LNCAP (cell line): Measurements from ENCODE around the gene SHMT1.

Source experiments
- CTCF ChIP-seq: fragments of 450-650 bp; IDR thresholded peaks from 2 replicates; pipeline ENCODE4 v1.5.1; 2017; ENCODE audit warnings: mild to moderate bottlenecking

SHMT1 gene

DNA sequence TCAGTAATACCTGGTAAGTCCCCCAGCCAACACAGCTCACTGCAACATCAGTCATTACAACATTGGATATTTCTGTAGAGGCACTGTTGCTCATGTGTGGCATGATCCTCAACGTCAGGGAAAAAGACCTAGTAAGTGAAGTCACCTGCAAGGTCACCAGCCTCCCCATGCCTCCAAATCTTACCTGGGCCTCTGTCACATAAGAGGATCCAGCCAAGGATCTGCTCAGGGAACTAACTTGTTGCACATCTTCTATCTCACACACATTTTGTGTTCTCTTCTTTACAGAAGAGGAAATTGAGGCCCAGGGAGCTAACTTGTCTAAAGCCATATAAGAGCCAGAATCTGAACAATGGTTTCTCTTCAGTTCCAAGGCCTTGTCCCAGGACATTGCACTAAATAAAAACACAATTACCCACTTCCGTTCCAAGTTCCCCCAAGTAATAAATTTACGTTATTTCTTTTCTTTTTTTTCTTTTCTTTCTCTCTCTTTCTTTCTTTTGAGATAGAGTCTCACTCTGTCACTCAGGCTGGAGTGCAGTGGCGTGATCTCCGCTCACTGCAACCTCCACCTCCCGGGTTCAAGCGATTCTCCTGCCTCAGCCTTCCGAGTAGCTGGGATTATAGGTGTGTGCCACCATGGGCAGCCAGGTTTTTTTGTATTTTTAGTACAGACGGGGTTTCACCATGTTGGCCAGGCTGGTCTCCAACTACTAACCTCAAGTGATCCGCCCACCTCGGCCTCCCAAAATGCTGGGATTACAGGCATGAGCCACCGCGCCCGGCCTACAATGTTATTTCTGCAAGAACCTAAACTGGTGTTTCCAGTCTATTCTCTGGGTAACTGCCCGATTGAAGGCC is 1.3 kb downstream of the SHMT1 start:
- no peak for TF ChIP-seq CTCF

GRCh38 chr17:18360518-18360917 is 2.8 kb downstream of the SHMT1 start:
- TF ChIP-seq CTCF = no peak

GRCh38 chr17:18356624-18357023 is 6.7 kb downstream of the SHMT1 start:
- no peak for TF ChIP-seq CTCF

GRCh38 chr17:18353541-18353940 is 9.8 kb downstream of the SHMT1 start:
- no peak for TF ChIP-seq CTCF

DNA sequence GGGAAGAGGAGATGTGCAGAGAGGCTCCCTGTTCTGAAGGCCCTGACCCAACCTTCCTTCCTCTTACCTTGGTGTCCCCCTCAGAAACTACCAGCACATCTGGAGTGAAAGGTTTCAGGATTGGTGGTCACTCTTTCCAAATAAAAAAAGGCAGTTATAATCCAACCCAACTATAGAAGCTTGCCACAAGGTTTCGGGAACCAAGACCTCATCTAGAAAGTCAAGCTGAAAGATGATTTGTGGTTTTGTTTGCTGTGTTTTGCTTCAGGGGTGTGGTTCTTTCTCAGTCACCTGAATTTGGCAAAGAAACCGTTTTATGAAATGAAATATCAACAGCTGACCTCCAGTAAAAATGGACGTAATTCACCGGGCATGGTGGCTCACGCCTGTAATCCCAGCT is 19.3 kb downstream of the SHMT1 start:
- no peak for TF ChIP-seq CTCF

- TF ChIP-seq CTCF = no peak
These were observed 23.4 kb downstream of the SHMT1 start for GRCh38 chr17:18339933-18340332.

- no peak for TF ChIP-seq CTCF
These were observed 30.4 kb downstream of the SHMT1 start for GRCh38 chr17:18332909-18333489.
